IPS-20b (cell line): ENCODE data around the gene ASGR1.
"Not testable (repeated sequence)": the region's sequence is repeated elsewhere in the genome, so short reads cannot be mapped to it uniquely, and the experiment has no call there.

Experiments used
- H3K27ac ChIP-seq: one replicate; pipeline ENCODE4 v1.5.1; 2013; ENCODE audit warnings: low read length
- H3K27me3 ChIP-seq: 2 replicates; pipeline ENCODE4 v1.6.1; 2013; ENCODE audit warnings: mild to moderate bottlenecking, low read length, inconsistent platforms; ENCODE audit not compliant: insufficient read depth
- H3K36me3 ChIP-seq: 2 replicates; pipeline ENCODE4 v1.6.1; 2013; ENCODE audit warnings: low read depth, mild to moderate bottlenecking, inconsistent platforms, low read length, moderate library complexity; ENCODE audit not compliant: insufficient read depth
- H3K4me1 ChIP-seq: 2 replicates; pipeline ENCODE4 v1.6.1; 2013; ENCODE audit warnings: mild to moderate bottlenecking, control low read depth, inconsistent platforms, low read length, moderate library complexity; ENCODE audit not compliant: insufficient read depth
- H3K4me3 ChIP-seq: 2 replicates; pipeline ENCODE4 v1.5.1; 2013; ENCODE audit warnings: mild to moderate bottlenecking, low read length, inconsistent platforms
- H3K9ac ChIP-seq: 2 replicates; pipeline ENCODE4 v1.6.1; 2013; ENCODE audit warnings: low read depth, mild to moderate bottlenecking, inconsistent platforms, low read length, moderate library complexity
- H3K9me3 ChIP-seq: 2 replicates; pipeline ENCODE4 v1.6.1; 2013; ENCODE audit warnings: mild to moderate bottlenecking, low read depth, low read length, inconsistent platforms; ENCODE audit not compliant: insufficient read depth

Gene ASGR1

DNA sequence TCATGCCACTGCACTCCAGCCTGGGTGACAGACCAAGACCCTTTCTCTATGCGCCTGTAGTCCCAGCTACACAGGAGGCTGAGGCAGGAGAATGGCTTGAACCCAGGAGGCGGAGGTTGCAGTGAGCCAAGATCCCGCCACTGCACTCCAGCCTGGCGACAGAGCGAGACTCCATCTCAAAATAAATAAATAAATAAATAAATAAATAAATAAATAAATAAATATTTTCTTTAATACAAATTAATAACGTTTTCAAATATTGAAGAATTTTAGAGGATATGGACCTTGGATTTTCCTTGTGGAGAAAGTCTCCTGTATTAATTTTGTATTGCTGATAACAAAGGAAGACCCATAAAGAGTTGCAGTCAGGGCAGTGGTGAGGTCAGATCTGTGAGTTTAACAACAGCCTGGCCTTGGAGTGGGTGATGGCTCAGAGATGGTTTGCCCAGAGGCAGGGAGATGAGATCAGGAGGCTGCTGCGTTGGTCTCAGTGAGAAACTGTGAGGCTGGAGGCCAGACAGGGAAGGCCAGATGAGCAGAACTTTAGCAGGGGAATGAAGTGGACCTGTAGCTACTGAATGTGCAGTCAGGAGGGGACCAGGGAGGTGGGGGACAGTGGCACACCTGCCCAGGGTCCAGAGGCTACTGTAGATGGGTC, 4.4 kb upstream of the ASGR1 start:
- Histone ChIP-seq H3K4me3 (no peak overlapping the region), H3K9me3 (no peaks in the 10 kb centered on the region), H3K27me3 (no peaks in the 10 kb centered on the region), H3K9ac (no peak overlapping the region), H3K4me1 (no peaks in the 10 kb centered on the region), H3K27ac (no peak overlapping the region), H3K36me3 (0 out of 2 replicates have a peak, but pooled peaks cover 3% of the 10 kb centered on the region)

GRCh38 chr17:7182101-7182500, 2.9 kb upstream of the ASGR1 start:
- not testable (repeated sequence) for H3K36me3 ChIP-seq, H3K9ac ChIP-seq, H3K4me1 ChIP-seq, H3K9me3 ChIP-seq, H3K4me3 ChIP-seq, H3K27ac ChIP-seq
- peaks cover 12% of the 10 kb centered on the region for H3K27me3 ChIP-seq

DNA sequence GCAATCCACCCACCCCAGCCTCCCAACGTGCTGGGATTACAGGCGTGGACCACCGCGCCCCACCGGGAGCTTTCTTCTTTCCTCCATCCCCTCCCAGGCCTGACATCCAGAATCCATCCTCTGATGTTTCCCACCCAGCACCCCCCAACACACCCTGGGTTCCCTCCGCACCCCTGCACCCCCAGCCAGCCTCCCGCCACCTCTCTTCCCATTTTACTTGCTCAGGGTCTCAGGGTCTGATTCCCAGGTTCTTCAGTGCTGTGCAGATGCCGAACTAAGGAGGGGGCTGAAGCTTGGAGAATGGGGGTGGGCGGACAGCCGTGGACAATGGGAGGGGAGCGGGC, 225 bp downstream of the ASGR1 start:
- Histone ChIP-seq H3K36me3 (no peaks in the 10 kb centered on the region), H3K27ac (no peak overlapping the region), H3K9ac (no peak overlapping the region), H3K4me1 (no peaks in the 10 kb centered on the region), H3K4me3 (no peak overlapping the region), H3K9me3 (no peaks in the 10 kb centered on the region), H3K27me3 (peaks cover 42% of the 10 kb centered on the region)

GRCh38 chr17:7177954-7178477, 1.2 kb downstream of the ASGR1 start:
- H3K4me1 ChIP-seq, result no peaks in the 10 kb centered on the region
- peaks cover 51% of the 10 kb centered on the region for H3K27me3 ChIP-seq
- peak overlapping the region; percentile 84 for H3K4me3 ChIP-seq
- H3K9me3 ChIP-seq, result no peaks in the 10 kb centered on the region
- H3K27ac ChIP-seq, result no peak overlapping the region
- H3K9ac ChIP-seq, result peak overlapping the region; percentile 83; the same call in 1 of the 2 replicates
- H3K36me3 ChIP-seq, result no peaks in the 10 kb centered on the region

DNA sequence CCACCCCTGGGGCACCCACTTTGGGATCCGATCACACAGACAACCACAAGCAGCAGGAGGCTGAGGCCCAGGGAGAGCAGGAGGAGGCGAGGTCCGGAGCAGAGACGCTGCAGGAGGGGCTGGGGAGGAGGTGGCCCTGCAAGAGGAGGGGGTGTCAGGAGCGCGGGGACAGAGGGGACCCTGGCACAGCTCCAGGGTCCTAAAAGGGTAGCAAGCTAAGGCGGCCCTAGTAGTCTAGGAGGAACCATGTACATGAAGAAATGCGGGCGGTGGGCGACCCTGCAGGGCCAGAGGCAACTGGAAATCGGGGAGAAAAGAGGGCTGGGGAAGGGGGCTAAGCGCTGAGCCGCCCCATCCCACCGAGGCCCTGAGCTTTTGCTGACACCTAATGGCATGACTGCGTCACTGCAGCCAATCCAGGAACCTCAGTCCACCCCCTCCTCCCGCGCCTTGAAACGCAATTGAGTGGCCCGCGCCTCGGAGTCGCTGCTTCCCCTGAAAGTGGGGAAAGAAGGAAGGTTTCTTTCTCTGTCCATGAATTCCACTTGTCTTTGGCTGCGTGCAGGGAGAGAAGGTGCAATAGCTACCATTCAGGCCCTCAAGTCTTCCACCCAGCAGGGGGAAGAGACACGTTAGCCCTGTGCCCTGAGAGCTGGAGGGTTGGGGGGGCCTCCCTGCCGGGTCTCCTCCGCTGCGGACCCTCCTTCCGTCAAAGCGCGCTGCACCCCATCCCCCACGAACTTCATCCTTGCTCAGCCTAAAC, 1.8 kb downstream of the ASGR1 start:
- Histone ChIP-seq H3K4me1 (no peaks in the 10 kb centered on the region), H3K36me3 (no peaks in the 10 kb centered on the region), H3K9ac (peak overlapping the region; percentile 83; the same call in 1 of the 2 replicates), H3K27ac (no peak overlapping the region), H3K4me3 (peak overlapping the region; percentile 84), H3K27me3 (peaks cover 52% of the 10 kb centered on the region), H3K9me3 (no peaks in the 10 kb centered on the region)

DNA sequence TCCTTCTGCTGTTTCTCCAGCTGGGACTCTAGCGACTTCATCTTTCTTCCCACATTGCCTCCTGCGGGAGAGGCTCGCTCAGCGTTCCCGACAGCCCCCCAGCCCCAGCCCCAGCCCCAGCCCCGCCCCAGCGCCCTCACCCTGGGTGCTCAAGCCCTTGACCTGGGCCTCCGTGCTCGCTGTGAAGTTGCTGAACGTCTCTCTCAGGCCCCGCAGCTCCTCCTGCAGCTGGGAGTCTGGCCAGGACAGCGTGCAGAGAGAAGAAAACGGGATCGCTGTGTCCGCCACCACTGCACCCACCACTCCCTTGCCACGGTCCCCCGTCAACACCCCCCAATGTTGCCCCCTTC, 2.4 kb downstream of the ASGR1 start:
- peak overlapping the region; percentile 84 for H3K4me3 ChIP-seq
- H3K27me3 ChIP-seq, result peaks cover 52% of the 10 kb centered on the region
- peak overlapping the region; percentile 83; the same call in 1 of the 2 replicates for H3K9ac ChIP-seq
- no peaks in the 10 kb centered on the region for H3K4me1 ChIP-seq
- H3K9me3 ChIP-seq, result no peaks in the 10 kb centered on the region
- H3K27ac ChIP-seq, result no peak overlapping the region
- no peaks in the 10 kb centered on the region for H3K36me3 ChIP-seq

DNA sequence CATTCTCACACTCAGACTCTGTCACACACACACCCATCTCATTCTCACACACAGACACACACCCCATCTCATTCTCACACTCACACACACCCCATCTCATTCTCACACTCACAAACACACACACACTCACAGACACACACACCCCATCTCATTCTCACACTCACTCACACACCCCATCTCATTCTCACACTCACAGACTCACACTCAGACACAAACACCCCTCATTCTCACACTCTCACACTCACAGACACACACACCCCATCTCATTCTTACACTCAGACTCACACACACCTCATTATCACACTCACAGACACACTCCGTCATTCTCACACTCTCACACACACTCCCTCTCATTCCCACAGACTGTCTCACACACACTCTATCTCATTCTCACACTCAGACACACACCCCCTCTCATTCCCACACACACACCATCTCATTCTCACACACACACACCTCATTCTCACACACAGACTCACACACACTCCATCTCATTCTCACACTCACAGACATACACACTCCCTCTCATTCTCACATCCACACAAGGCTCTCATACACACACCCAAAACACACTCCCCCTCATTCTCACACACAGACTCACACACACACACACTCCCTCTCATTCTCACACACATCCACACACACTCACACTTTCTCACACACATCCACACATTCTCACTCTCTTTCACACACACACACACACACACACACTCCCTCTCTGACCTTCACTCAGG, 2.9 kb downstream of the ASGR1 start:
- no peak overlapping the region for H3K9ac ChIP-seq
- no peaks in the 10 kb centered on the region for H3K9me3 ChIP-seq
- H3K36me3 ChIP-seq, result no peaks in the 10 kb centered on the region
- H3K4me1 ChIP-seq, result no peaks in the 10 kb centered on the region
- H3K27me3 ChIP-seq, result peaks cover 52% of the 10 kb centered on the region
- H3K27ac ChIP-seq, result no peak overlapping the region
- 0 out of 2 replicates have a peak overlapping the region, but pooled peaks have one; percentile 12 for H3K4me3 ChIP-seq

- Histone ChIP-seq H3K9me3 (no peaks in the 10 kb centered on the region), H3K27me3 (peaks cover 52% of the 10 kb centered on the region), H3K27ac (no peak overlapping the region), H3K9ac (no peak overlapping the region), H3K4me3 (no peak overlapping the region), H3K36me3 (no peaks in the 10 kb centered on the region), H3K4me1 (no peaks in the 10 kb centered on the region)
These were observed 3.8 kb downstream of the ASGR1 start for GRCh38 chr17:7175330-7175733.

DNA sequence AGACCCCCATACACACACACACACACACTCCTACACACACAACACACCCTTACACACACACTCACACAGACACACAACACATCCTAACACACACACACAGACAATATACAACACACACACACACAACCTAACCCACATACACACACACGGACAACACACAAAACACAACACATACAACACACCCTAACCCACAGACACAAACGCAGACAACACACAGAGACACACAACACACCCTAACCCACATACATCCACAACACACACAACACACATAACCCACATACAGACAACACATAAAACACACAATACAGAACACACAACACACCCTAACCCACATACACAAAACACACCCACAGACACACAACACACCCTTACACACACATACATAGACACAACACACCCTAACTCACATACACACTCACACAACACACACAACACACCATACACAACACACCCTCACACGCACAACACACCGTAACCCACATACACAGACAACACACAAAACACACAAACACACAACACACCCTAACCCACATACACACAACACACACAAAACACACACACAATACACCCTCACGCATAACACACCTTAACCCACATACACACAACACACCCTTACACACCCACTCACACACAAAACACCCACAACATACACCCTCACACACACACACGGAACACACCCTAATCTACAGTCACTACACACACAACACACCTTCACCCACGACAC, 4.4 kb downstream of the ASGR1 start:
- H3K4me1 ChIP-seq, result no peaks in the 10 kb centered on the region
- peak overlapping the region; percentile 39; the same call in 1 of the 2 replicates for H3K4me3 ChIP-seq
- H3K9me3 ChIP-seq, result no peaks in the 10 kb centered on the region

GRCh38 chr17:7173687-7174602, 5.2 kb downstream of the ASGR1 start:
- H3K27me3 ChIP-seq, result peaks cover 52% of the 10 kb centered on the region
- H3K9ac ChIP-seq, result no peak overlapping the region
- H3K4me1 ChIP-seq, result no peaks in the 10 kb centered on the region
- no peak overlapping the region for H3K27ac ChIP-seq
- peak overlapping the region; percentile 39; the same call in 1 of the 2 replicates for H3K4me3 ChIP-seq
- H3K36me3 ChIP-seq, result no peaks in the 10 kb centered on the region
- peaks cover 2% of the 10 kb centered on the region for H3K9me3 ChIP-seq

More for the DNA sequence above, 4.4 kb downstream of the ASGR1 start:
- H3K9ac ChIP-seq, result no peak overlapping the region
- H3K36me3 ChIP-seq, result no peaks in the 10 kb centered on the region
- H3K27ac ChIP-seq, result no peak overlapping the region
- H3K27me3 ChIP-seq, result peaks cover 52% of the 10 kb centered on the region
